ENCODE data around the gene S100A14. TPM values are rescaled to one million over a fixed set of nuclear protein-coding genes. Genes with fewer than 3 reads are reported as not detected.

S100A14 gene
- total RNA-seq, 1 donor = 0.36 TPM

- peaks cover 6% of the 10 kb centered on the region for H3K4me1 ChIP-seq (ENCODE audit: insufficient read depth, low read length)
- peaks cover 43% of the 10 kb centered on the region for H3K79me2 ChIP-seq (ENCODE audit: insufficient read depth, low read length)
- no peaks in the 10 kb centered on the region for H3K9me3 ChIP-seq (ENCODE audit: low read depth, low read length)
- DNase-seq (ENCODE audit: insufficient read length, low spot score, missing footprints) = peak; percentile 98
- peak within 1 kb of the TSS; percentile 95 for H3K4me3 ChIP-seq (ENCODE audit: insufficient read depth, low read length)
- peaks cover 19% of the 10 kb centered on the region for H4K20me1 ChIP-seq (ENCODE audit: insufficient read depth, low read length)
- H3K36me3 ChIP-seq (ENCODE audit: insufficient read depth, low read length) = peaks cover 30% of the 10 kb centered on the region
- peak within 1 kb of the TSS; percentile 82 for H3K4me2 ChIP-seq (ENCODE audit: insufficient read depth, low read length)
- peak within 1 kb of the TSS; percentile 63 for H2AFZ ChIP-seq (ENCODE audit: low read length)
- H3K27ac ChIP-seq (ENCODE audit: low read depth, low read length) = peak within 1 kb of the TSS; percentile 98
- TF ChIP-seq CTCF (IDR thresholded peaks at IDR 0.05; ENCODE audit: extremely low read depth, low read depth, low read length) = no peak
- H3K27me3 ChIP-seq (ENCODE audit: insufficient read depth, low read length) = no peaks in the 10 kb centered on the region
Measured at GRCh38 chr1:153633754-153634665, 17.9 kb upstream of the S100A14 start, which contains the start of gene CHTOP. Gene CHTOP, plus strand, starts transcription at chr1:153634066. Its CDS starts 2,523 bp downstream, at chr1:153636589.

GRCh38 chr1:153633161-153633753 is 17.1 kb upstream of the S100A14 start:
- peaks cover 10% of the 10 kb centered on the region for H3K4me1 ChIP-seq (ENCODE audit: insufficient read depth, low read length)
- DNase-seq (ENCODE audit: insufficient read length, low spot score, missing footprints) = peak; percentile 90
- H3K36me3 ChIP-seq (ENCODE audit: insufficient read depth, low read length) = peaks cover 25% of the 10 kb centered on the region
- H4K20me1 ChIP-seq (ENCODE audit: insufficient read depth, low read length) = peaks cover 19% of the 10 kb centered on the region
- peak overlapping the region; percentile 61 for H2AFZ ChIP-seq (ENCODE audit: low read length)
- no peaks in the 10 kb centered on the region for H3K9me3 ChIP-seq (ENCODE audit: low read depth, low read length)
- TF ChIP-seq CTCF (IDR thresholded peaks at IDR 0.05; ENCODE audit: extremely low read depth, low read depth, low read length) = no peak
- H3K4me2 ChIP-seq (ENCODE audit: insufficient read depth, low read length) = peak overlapping the region; percentile 82
- H3K27ac ChIP-seq (ENCODE audit: low read depth, low read length) = peak overlapping the region; percentile 98
- peak overlapping the region; percentile 95 for H3K4me3 ChIP-seq (ENCODE audit: insufficient read depth, low read length)
- H3K27me3 ChIP-seq (ENCODE audit: insufficient read depth, low read length) = no peaks in the 10 kb centered on the region
- H3K79me2 ChIP-seq (ENCODE audit: insufficient read depth, low read length) = peaks cover 39% of the 10 kb centered on the region

GRCh38 chr1:153631047-153632022 is 15.2 kb upstream of the S100A14 start:
- TF ChIP-seq CTCF (IDR thresholded peaks at IDR 0.05; ENCODE audit: extremely low read depth, low read depth, low read length) = no peak
- Histone ChIP-seq H3K36me3 (ENCODE audit: insufficient read depth, low read length) (peaks cover 6% of the 10 kb centered on the region), H3K27ac (ENCODE audit: low read depth, low read length) (no peak overlapping the region), H4K20me1 (ENCODE audit: insufficient read depth, low read length) (peaks cover 14% of the 10 kb centered on the region), H3K9me3 (ENCODE audit: low read depth, low read length) (no peaks in the 10 kb centered on the region), H3K4me2 (ENCODE audit: insufficient read depth, low read length) (no peak overlapping the region), H2AFZ (ENCODE audit: low read length) (peak overlapping the region; percentile 60), H3K4me1 (ENCODE audit: insufficient read depth, low read length) (peaks cover 25% of the 10 kb centered on the region), H3K27me3 (ENCODE audit: insufficient read depth, low read length) (no peaks in the 10 kb centered on the region), H3K4me3 (ENCODE audit: insufficient read depth, low read length) (no peak overlapping the region), H3K79me2 (ENCODE audit: insufficient read depth, low read length) (peaks cover 27% of the 10 kb centered on the region)
- DNase-seq (ENCODE audit: insufficient read length, low spot score, missing footprints) = peak; percentile 45
